ENCODE results near the gene TESK2. TPM values are rescaled to one million over a fixed set of nuclear protein-coding genes. Genes with fewer than 3 reads are reported as not detected.

Gene TESK2
- total and polyA plus RNA-seq, 2 of the 13 experiments (the other 11 are each of a cell fraction or from before 2014, with no cell fraction given) = 5.5 to 9.6 TPM

- TF ChIP-seq TFDP1 (CRISPR knock-in tag; IDR thresholded peaks at IDR 0.05; ENCODE audit: borderline replicate concordance) (no peak; the same call in 1 of the 2 replicates), ZNF879 (CRISPR knock-in tag; IDR thresholded peaks at IDR 0.05) (no peak), PATZ1 (CRISPR knock-in tag; IDR thresholded peaks at IDR 0.05) (peak; percentile 74), ETS1 (CRISPR knock-in tag; IDR thresholded peaks at IDR 0.05) (no peak), THAP7 (CRISPR knock-in tag; IDR thresholded peaks at IDR 0.05) (0 out of 2 replicates have a peak, but pooled peaks have one; percentile 57), ZNF333 (CRISPR knock-in tag; IDR thresholded peaks at IDR 0.05; ENCODE audit: borderline replicate concordance) (0 out of 2 replicates have a peak, but pooled peaks have one; percentile 76), ZFP82 (CRISPR knock-in tag; IDR thresholded peaks at IDR 0.05; ENCODE audit: borderline replicate concordance) (no peak), CEBPG (CRISPR knock-in tag; IDR thresholded peaks at IDR 0.05) (peak; percentile 76), POLR2A (IDR thresholded peaks at IDR 0.05; ENCODE audit: insufficient read depth in 1 of 2, low read depth in 2 of 2, low read length in 2 of 2) (peak; percentile 90), E2F2 (CRISPR knock-in tag; IDR thresholded peaks at IDR 0.05; ENCODE audit: borderline replicate concordance) (no peak), KLF12 (CRISPR knock-in tag; IDR thresholded peaks at IDR 0.05; ENCODE audit: borderline replicate concordance) (no peak; the same call in 1 of the 2 replicates), KDM5B (CRISPR knock-in tag; IDR thresholded peaks at IDR 0.05; ENCODE audit: borderline replicate concordance) (peak; percentile 74; the same call in 1 of the 2 replicates), ZNF788 (CRISPR knock-in tag; IDR thresholded peaks at IDR 0.05; ENCODE audit: borderline replicate concordance) (peak; percentile 40; the same call in 1 of the 2 replicates), ZNF572 (CRISPR knock-in tag; IDR thresholded peaks at IDR 0.05) (no peak), ZNF232 (CRISPR knock-in tag; IDR thresholded peaks at IDR 0.05; ENCODE audit: borderline replicate concordance) (no peak; the same call in 1 of the 2 replicates), GATAD1 (CRISPR knock-in tag; IDR thresholded peaks at IDR 0.05) (peak; percentile 71), SMC3 (IDR thresholded peaks at IDR 0.05; ENCODE audit: low read length) (no peak), KLF9 (CRISPR knock-in tag; IDR thresholded peaks at IDR 0.05; ENCODE audit: low read depth) (peak; percentile 83), ZBTB10 (CRISPR knock-in tag; IDR thresholded peaks at IDR 0.05; ENCODE audit: borderline replicate concordance) (no peak; the same call in 1 of the 2 replicates), MAFG (CRISPR knock-in tag; IDR thresholded peaks at IDR 0.05) (no peak)
Measured at GRCh38 chr1:45490626-45491486, at the start of gene TESK2 (continued).
